GM18867 (cell line): ENCODE data around the gene CGB2.
"Not testable (repeated sequence)": the region's sequence is repeated elsewhere in the genome, so short reads cannot be mapped to it uniquely, and the experiment has no call there.

ENCODE experiments used
- ATAC-seq: cut with Tn5 transposase; IDR thresholded peaks from one replicate; pipeline ENCODE4 v1.9.1; 2021; ENCODE audit warnings: mild to moderate bottlenecking, moderate library complexity; ENCODE audit not compliant: unreplicated experiment

The CGB2 gene

GRCh38 chr19:49009828-49010227 lies 21.9 kb upstream of the CGB2 start:
- ATAC-seq, result no peak

GRCh38 chr19:49010453-49010852 lies 21.2 kb upstream of the CGB2 start:
- no peak for ATAC-seq

- no peak for ATAC-seq
Measured at GRCh38 chr19:49011194-49011593, 20.5 kb upstream of the CGB2 start.

- no peak for ATAC-seq
Measured at GRCh38 chr19:49014123-49014869, 17.4 kb upstream of the CGB2 start.

- no peak for ATAC-seq
Measured at GRCh38 chr19:49014870-49015255, 16.8 kb upstream of the CGB2 start.

GRCh38 chr19:49016067-49016839 lies 15.4 kb upstream of the CGB2 start:
- ATAC-seq, result no peak

GRCh38 chr19:49017041-49017665 lies 14.5 kb upstream of the CGB2 start, which contains the start of gene LHB:
Gene LHB, minus strand, starts transcription at chr19:49017091. Its CDS starts 10 bp downstream, at chr19:49017081.
- no peak for ATAC-seq

- ATAC-seq, result no peak
Measured at GRCh38 chr19:49017666-49018351, 13.9 kb upstream of the CGB2 start.

- not testable (repeated sequence) for ATAC-seq
Measured at GRCh38 chr19:49018388-49019241, 13.1 kb upstream of the CGB2 start.

- no peak for ATAC-seq
Measured at GRCh38 chr19:49019242-49019932, 12.3 kb upstream of the CGB2 start.

- ATAC-seq, result no peak
Measured at GRCh38 chr19:49020342-49020741, 11.3 kb upstream of the CGB2 start.

- no peak for ATAC-seq
Measured at GRCh38 chr19:49020931-49021895, 10.5 kb upstream of the CGB2 start.

- no peak for ATAC-seq
Measured at GRCh38 chr19:49022116-49022515, 9.6 kb upstream of the CGB2 start.

- ATAC-seq, result not testable (repeated sequence)
Measured at GRCh38 chr19:49024233-49024632, 7.5 kb upstream of the CGB2 start, which contains the start of gene CGB3. Gene CGB3, minus strand, starts transcription at chr19:49024333. Its CDS starts 362 bp downstream, at chr19:49023971.

GRCh38 chr19:49025088-49025487 lies 6.6 kb upstream of the CGB2 start:
- not testable (repeated sequence) for ATAC-seq

- ATAC-seq, result not testable (repeated sequence)
Measured at GRCh38 chr19:49025599-49025998, 6.1 kb upstream of the CGB2 start.

GRCh38 chr19:49028686-49029085 lies 3.0 kb upstream of the CGB2 start:
- not testable (repeated sequence) for ATAC-seq

GRCh38 chr19:49029749-49030148 lies 1.9 kb upstream of the CGB2 start:
- ATAC-seq, result not testable (repeated sequence)
